OCI-LY7 (cell line): ENCODE measurements around the gene PAK4.
"Not testable (repeated sequence)": the region's sequence is repeated elsewhere in the genome, so short reads cannot be mapped to it uniquely, and the experiment has no call there.

ENCODE experiments used
- CTCF ChIP-seq: fragments of 200-600 bp; sonication (generic); conservative IDR thresholded peaks from 2 replicates; pipeline ENCODE4 v1.5.1; 2014; ENCODE audit warnings: mild to moderate bottlenecking, antibody characterized with exemption, low read length, moderate library complexity, mixed read lengths
- EZH2phosphoT487 ChIP-seq: fragments of 200-600 bp; sonication (generic); IDR thresholded peaks from 2 replicates; pipeline ENCODE4 v1.6.1; 2018; ENCODE audit warnings: low read depth, borderline replicate concordance, mild to moderate bottlenecking, mixed run types, antibody characterized with exemption, low read length, moderate library complexity, mixed read lengths

- TF ChIP-seq CTCF, EZH2phosphoT487: not testable (repeated sequence)
These were observed 35.6 kb upstream of the PAK4 start for GRCh38 chr19:39090016-39090415.
